NCI-H1930 (cell line): Measurements from ENCODE around the gene MCEE.
A peak's percentile ranks its signal among the peaks of the same experiment; 100 is the strongest.
"Not testable (repeated sequence)": the region's sequence is repeated elsewhere in the genome, so short reads cannot be mapped to it uniquely, and the experiment has no call there.

ENCODE experiments used
- DNase-seq, 2 experiments: peaks; one replicate each; lab custom pipeline; 2025; lab: John Stamatoyannopoulos, UW

Gene MCEE

DNA sequence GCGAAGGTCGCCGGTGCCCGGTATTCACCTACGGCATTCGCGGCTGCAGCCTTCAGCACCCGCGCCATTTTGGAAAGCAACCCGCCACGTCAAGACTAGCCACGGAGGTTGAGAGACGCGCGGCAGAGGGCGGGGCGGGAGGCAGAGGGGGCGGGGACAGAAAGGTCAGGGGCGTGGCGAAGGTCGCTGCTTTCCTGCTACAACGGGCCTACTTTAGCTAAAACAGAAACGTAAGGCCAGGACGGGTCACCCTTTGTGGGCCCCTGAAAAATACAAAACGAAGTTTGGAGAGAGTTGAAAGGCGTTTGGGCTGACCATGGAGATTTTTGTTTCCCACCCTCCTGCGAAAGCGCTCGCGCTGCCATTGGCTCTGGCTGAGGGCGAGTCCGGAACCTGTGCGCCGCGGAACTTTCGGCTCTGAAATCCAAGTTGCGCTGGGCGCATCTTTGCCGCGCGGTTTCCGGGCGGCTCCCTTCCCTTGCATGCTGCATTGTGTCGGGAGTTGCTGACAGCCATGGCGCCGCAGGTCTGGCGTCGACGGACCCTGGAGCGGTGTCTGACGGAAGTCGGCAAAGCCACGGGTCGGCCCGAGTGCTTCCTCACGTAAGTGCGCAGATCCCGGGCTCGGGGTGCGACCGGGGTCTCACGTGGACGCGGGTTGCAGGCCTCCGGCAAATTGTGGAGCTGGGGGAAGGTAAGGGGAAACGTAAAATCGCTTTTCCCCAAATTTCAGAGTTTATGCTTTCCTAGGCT is at the start of gene MCEE, which contains the start of gene MPHOSPH10:
Gene MCEE (minus strand): TSS at position 78 of the 753 bp plus-strand sequence. CDS start 10 bp downstream, at position 68.
Gene MPHOSPH10 (plus strand): TSS at position 483 of the 753 bp plus-strand sequence. CDS start 32 bp downstream, at position 515.
- DNase-seq = peak; percentile 73 to 85

DNA sequence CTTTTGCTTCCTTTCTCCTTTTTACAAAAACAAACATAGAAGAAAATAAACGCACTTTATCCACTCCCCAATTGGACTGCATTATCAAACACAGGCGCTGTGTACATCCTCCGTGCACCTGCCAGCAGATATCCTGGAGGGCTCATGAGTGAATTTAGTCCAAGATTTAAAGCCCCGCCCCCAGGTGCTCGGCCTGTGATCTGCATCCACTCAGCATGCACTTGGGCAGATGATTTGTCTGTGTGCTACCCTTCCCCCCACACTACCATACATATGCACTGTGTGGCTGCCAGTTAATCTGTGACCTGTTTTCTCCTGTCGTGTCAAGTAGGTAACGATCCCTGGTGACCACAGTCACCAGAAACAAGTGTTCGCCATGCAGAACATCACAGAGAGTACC is 48.8 kb upstream of the MCEE start:
- DNase-seq = not testable (repeated sequence)

GRCh38 chr2:71174207-71174606 is 44.2 kb upstream of the MCEE start:
- no peak for DNase-seq

DNA sequence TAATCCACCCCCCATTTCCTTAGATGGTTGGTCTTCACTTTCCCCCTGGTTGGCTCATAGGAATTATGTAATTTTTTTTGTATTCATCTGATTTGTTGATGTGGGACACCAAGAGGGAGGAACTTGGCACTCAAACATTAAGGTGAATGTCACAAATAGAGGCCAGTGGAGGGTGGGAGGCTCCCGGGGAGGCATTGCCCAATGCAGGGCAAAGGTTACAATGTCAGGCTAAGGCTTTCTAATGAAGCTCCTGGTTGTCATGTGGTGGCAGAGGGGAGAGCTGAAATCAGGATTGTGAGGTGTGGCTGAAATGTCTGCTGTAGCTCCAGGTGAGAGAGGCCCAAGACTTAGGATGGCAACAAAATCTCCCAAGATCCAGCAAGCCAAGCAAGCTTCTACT is 43.1 kb upstream of the MCEE start:
- no peak for DNase-seq

- no peak for DNase-seq
Observed at GRCh38 chr2:71166812-71167211, 36.8 kb upstream of the MCEE start.

DNA sequence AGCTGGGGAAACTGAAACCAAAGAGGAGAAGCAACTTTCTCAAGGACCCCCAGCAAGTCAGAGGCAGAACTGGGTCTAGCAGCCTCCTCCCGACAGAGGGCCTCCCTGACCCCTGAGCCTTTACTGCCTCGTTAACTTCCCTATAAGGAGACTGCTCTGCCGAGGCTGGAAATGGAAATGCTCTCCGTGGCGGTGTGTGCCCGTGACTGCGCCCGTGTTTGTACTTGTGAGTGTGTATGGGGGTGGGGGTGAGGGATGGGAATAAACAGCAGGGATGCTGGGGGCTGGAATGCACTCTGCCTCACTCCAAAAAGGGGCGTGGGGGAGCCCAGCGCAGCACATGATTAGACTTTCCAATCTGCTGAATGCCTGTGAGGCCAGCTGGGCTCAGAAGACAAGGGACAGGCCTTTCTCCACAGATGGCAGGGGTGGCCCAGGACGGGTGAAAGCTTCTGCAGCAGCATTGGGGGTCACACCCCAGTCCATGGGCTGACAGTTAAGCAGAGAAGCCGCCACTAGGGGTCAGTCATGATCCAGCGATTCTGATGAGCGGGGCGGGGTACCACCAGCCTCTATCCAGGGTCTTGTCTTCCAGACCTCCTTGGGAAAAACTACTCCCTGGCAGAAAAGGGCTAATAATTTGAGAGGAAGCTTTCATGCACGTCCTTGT is 27.2 kb upstream of the MCEE start:
- no peak for DNase-seq

DNA sequence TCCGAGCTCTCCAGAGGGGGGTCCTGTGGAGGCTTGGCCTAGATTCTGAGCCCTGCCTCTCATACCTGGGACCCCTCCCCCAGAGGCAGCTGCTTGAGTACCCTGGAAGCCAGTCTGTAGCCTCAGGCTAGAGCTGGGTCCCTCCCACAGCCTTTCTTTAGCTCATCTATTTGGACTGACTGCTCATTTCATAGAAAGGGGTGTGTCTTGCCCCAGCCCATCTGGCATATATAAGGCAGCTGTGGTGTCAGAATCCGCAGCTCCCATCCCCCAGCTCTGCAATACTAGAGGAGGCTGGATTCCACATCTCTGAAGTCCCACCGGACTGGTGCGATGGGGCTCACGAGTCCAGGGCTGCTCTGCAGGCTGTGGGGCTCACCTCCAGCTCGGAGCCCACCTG is 26.5 kb upstream of the MCEE start:
- no peak for DNase-seq

- no peak for DNase-seq
Observed at GRCh38 chr2:71155846-71156245, 25.8 kb upstream of the MCEE start.

DNA sequence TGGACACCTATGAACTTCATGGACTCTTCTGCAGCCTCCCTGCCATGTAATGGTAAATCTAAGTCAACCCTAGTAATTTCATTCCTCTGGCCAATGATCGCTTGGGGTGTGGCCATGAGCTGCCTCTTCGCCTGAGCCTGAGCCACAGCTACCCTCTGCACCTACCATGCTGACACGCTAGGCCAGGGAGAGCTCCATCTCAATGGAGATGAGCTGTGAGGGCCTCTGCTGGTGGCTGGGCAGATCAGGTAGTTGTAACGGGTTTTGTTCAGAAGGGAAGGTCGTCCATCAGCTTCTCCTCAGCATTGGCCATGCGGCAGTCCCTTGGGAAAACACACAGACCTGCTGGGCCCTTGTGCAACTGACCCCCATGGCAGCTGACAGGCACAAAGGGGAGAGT is 24.8 kb upstream of the MCEE start:
- DNase-seq = no peak

DNA sequence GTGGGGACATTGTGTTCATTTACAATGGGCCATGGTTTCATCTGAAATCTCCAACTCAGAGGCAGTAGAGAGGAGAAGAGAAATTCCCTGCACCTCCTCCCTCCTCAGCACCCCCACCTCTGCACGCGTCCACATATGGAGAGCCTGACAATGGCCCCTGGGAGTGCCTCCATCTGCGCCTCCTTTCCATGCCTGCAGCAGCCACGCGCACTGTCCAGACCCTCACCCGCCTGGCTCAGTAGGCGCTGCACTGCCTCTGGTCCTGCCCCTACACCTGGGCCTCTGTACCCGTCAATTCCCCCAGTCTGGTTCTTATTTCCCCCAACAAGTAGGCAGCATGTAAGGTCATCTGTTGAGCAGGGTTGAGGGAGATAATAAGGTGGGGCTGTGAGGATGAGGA is 24.2 kb upstream of the MCEE start:
- DNase-seq = no peak

DNA sequence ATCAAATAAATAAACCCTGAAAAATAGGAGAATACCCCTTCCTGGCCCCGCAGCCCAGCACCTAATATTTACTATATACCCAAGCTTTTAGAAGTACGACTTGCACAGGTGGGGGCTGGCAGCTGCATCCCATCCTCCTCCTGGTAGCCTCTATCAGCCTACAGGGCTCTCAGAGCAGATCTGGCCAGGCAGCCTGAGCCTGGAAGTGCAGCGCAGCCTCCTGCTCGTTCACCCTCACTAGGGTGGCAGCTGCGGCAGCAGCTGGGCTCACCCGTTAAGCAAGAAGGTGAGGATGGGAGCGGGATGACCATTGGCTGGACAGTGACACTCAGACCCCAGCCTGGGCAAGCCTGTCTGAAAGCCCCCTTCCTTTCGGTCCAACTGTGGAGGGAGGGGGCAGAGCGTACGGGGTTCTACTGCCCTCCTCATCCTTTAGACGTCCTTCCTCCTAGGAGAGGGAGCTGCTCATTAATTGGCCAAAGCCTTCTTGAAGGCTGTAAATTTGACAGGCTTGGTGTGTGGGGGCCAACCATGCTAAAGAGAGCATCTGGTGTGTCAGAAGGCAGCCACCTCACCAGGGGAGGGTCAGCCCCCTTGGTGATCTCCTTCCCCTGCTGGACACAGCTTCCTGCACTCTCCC is 23.7 kb upstream of the MCEE start:
- no peak for DNase-seq

DNA sequence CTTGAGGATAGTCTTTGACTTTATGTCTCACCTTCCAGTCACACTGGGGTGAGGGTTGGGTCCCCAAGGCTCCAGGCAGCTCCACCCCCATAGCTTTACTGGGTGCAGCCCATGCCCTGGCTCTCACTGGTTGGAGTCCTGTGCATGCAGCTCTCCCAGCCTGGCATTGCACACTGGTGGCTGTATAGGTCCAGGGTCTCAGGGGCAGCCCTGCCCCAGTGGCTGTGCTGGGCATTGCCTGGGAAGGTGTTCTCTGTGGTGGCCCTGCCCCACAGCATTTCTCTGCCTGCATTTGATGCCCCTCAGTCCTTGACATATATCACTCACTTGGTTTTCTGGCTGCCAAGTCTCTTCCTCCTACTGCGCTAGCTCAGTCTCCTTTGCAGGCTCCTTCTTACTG is 21.6 kb upstream of the MCEE start:
- no peak for DNase-seq

DNA sequence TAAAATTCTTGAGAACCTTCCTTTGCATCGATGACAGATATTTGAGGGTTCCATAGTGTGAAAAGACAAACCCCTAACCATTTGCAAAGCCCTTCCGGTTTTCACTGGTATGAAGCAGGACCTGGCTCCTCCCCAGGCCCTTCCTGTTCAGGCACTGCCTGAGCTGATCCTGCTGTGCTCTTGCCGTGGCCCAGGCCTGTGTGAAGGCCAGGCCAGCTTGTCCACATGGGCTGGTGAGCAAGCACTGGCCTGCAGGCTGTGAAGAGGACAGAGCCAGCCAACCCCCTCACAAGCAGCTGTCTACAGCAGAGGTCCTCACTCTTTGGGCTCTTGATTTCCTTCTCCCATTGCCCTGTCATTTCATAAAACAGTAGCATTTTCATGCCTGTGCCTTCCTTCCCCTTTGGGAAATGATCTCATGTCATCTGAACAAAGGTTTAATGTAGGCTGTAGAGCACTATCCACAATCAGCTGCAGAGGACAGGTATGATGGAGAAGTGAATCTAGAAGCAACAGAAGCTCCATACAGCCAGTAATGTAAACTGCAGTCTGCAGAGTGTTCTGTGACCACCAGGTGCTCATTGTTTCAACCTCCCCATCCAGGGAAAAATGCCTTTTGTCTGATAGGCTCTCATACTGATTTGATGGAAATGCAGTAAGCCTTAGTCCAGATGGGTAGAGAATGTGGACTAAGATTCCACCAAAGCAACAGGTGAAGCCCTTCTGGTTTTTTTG is 20.2 kb upstream of the MCEE start:
- DNase-seq = no peak

- DNase-seq = no peak
Observed at GRCh38 chr2:71148506-71149063, 18.6 kb upstream of the MCEE start.

- DNase-seq = no peak
Observed at GRCh38 chr2:71143782-71144181, 13.8 kb upstream of the MCEE start.

DNA sequence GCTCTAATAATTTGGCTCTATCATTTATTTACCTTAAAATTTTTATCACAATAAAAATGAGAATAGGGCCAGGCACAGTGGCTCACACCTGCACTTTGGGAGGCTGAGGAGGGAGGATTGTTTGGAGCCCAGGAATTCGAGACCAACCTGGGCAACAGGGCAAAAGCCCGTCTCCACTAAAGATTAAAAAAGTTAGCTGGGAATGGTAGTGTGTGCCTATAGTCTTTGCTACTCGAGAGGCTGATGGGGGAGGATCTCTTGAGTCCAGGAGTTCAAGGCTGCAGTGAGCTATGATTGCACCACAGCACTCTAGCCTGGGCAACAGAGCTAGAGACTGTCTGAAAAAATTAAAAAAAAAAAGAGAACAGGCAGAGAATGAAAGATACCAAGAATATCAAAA is 6.1 kb upstream of the MCEE start:
- no peak for DNase-seq

GRCh38 chr2:71133603-71134002 is 3.6 kb upstream of the MCEE start:
- no peak for DNase-seq

GRCh38 chr2:71131387-71132166 is 1.5 kb upstream of the MCEE start:
- not testable (repeated sequence) for DNase-seq

DNA sequence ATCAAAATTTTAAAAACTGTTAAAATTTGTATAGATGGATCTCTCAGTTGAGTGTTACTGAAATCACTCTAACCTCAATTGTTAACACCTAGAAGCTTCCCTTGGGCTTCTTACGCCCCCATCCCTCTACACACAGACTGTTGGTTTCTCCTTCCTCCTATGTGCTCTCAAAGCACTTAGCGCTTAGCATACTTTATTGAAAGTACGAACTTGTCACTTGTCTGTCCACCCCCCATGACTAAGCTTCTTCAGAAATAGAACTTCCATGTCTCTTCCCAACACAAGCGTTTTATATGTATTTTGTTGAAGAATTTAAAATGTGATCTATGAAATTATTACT is 846 bp upstream of the MCEE start:
- no peak for DNase-seq

GRCh38 chr2:71129902-71130151 is 202 bp downstream of the MCEE start:
- peak in 1 of 2 experiments; percentile 51 for DNase-seq

DNA sequence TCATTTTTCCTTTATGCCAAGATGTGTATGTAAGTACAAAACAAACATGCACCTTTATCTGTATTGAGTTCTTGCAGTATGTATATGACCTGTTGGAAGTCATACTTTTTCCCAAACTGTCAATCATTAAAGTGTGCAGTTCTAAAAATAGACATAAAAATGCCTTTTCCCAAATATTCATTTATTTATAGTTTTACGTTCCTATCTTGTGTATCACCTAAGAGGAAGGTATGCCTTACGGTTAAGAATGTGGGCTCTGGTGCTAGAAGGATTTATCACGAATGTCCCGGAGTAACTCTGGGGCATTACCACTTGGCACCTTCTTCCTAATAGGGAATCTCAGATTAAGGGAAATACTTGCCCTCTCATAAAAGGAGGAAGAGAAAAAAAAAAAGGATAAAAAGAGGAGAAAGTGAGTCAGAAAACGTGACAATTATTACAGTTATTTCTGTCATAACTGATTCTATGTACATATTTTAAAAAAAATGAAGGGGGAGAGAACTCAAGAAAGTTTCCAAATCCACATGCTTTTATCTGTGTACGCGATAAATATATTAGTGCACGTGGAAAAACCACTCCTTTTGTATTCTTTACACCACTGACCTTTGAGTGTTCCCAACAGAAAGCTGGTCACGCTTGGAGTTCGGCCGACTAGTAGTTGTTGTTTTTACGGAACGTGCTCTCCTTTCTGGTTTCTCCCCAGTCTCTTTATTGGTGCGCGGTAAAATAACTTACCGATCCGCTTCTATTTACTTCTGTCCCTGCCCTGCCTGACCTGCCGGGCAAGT is 721 bp downstream of the MCEE start:
- DNase-seq = no peak
